HEK293 (cell line): ENCODE data around the gene CTNNBL1.

Experiments used
- CTCF ChIA-PET: fragments of 350-600 bp; formaldehyde crosslinking; extraction: SDS; loops from one replicate; lab custom pipeline; 2021; ENCODE audit warnings: antibody characterized with exemption; lab: Yijun Ruan, JAX
- POLR2A ChIA-PET: fragments of 300-600 bp; formaldehyde crosslinking; extraction: SDS; loops from one replicate; lab custom pipeline; 2020; ENCODE audit warnings: antibody characterized with exemption, inconsistent platforms; lab: Yijun Ruan, JAX
- H3K27ac ChIP-seq: fragments of 200-500 bp; sonication (Bioruptor generic); 2 replicates; pipeline ENCODE4 v1.5.1; 2014; ENCODE audit warnings: low read depth, low read length, control low read depth, inconsistent platforms; ENCODE audit errors: extremely low read depth
- H3K36me3 ChIP-seq, 2 experiments: fragments of 200-500 bp in 1 of 2; sonication (Bioruptor generic) in 1 of 2; 1 replicate in 1 of 2; 2 replicates in 1 of 2; pipeline ENCODE4 v1.5.1; 2014 to 2017; ENCODE audit warnings: inconsistent platforms in 2 of 2, low read length in 2 of 2; ENCODE audit not compliant: control insufficient read depth in 2 of 2, insufficient read depth in 1 of 2
- H3K4me1 ChIP-seq: fragments of 200-500 bp; sonication (Bioruptor generic); 2 replicates; pipeline ENCODE4 v1.5.1; 2014; ENCODE audit warnings: mild to moderate bottlenecking, low read length, inconsistent platforms; ENCODE audit not compliant: control insufficient read depth, insufficient read depth
- H3K4me3 ChIP-seq: 2 replicates; pipeline ENCODE4 v1.5.1; 2011; ENCODE audit warnings: low read depth, mild to moderate bottlenecking, control low read depth, low read length, moderate library complexity
- H3K9me3 ChIP-seq: fragments of 200-500 bp; sonication (Bioruptor generic); 2 replicates; pipeline ENCODE4 v1.5.1; 2014; ENCODE audit warnings: low read depth, low read length, inconsistent platforms; ENCODE audit not compliant: control insufficient read depth, insufficient read depth
- KLF1 ChIP-seq: fragments of 450-650 bp; formaldehyde crosslinking; IDR thresholded peaks from 2 replicates; pipeline ENCODE4 v1.5.1; 2016; ENCODE audit warnings: missing biosample characterization, missing genetic modification characterization
- KLF17 ChIP-seq: fragments of 450-650 bp; formaldehyde crosslinking; IDR thresholded peaks from 2 replicates; pipeline ENCODE4 v1.5.1; 2016; ENCODE audit warnings: missing biosample characterization, missing genetic modification characterization
- KLF7 ChIP-seq: fragments of 450-650 bp; formaldehyde crosslinking; IDR thresholded peaks from 2 replicates; pipeline ENCODE4 v1.5.1; 2016; ENCODE audit warnings: missing biosample characterization, missing genetic modification characterization, borderline replicate concordance
- MEIS1 ChIP-seq: sonication (generic); formaldehyde crosslinking; IDR thresholded peaks from 2 replicates; pipeline ENCODE4 v1.8.1; 2022; ENCODE audit warnings: missing genetic modification reagents, mild to moderate bottlenecking, borderline replicate concordance
- PRDM6 ChIP-seq: fragments of 450-650 bp; formaldehyde crosslinking; IDR thresholded peaks from 2 replicates; pipeline ENCODE4 v1.5.1; 2017; ENCODE audit warnings: missing biosample characterization, missing genetic modification characterization
- SALL2 ChIP-seq: fragments of 450-650 bp; formaldehyde crosslinking; IDR thresholded peaks from 2 replicates; pipeline ENCODE4 v1.5.0; 2017; ENCODE audit warnings: missing biosample characterization, mild to moderate bottlenecking, missing genetic modification characterization, borderline replicate concordance
- SETDB1 ChIP-seq: IDR thresholded peaks from one replicate; pipeline ENCODE4 v1.6.1; 2017; ENCODE audit warnings: mild to moderate bottlenecking, low read length, moderate library complexity, mixed read lengths; ENCODE audit not compliant: insufficient read length
- SP3 ChIP-seq: fragments of 450-650 bp; formaldehyde crosslinking; IDR thresholded peaks from 2 replicates; pipeline ENCODE4 v1.5.1; 2016; ENCODE audit warnings: missing biosample characterization, missing genetic modification characterization
- TRIM28 ChIP-seq: IDR thresholded peaks from 2 replicates; pipeline ENCODE4 v1.6.1; 2011; ENCODE audit warnings: low read length, control low read depth, borderline replicate concordance
- TSHZ1 ChIP-seq: fragments of 450-650 bp; formaldehyde crosslinking; IDR thresholded peaks from 2 replicates; pipeline ENCODE4 v1.5.1; 2016; ENCODE audit warnings: missing biosample characterization, missing genetic modification characterization, borderline replicate concordance
- ZBTB48 ChIP-seq: fragments of 450-650 bp; formaldehyde crosslinking; IDR thresholded peaks from 2 replicates; pipeline ENCODE4 v1.5.1; 2016; ENCODE audit warnings: missing biosample characterization, missing genetic modification characterization
- ZFP3 ChIP-seq: fragments of 450-650 bp; formaldehyde crosslinking; IDR thresholded peaks from 2 replicates; pipeline ENCODE4 v1.5.1; 2016; ENCODE audit warnings: low read depth, missing biosample characterization, missing genetic modification characterization
- ZNF140 ChIP-seq: fragments of 450-650 bp; formaldehyde crosslinking; IDR thresholded peaks from 2 replicates; pipeline ENCODE4 v1.5.1; 2016; ENCODE audit warnings: missing biosample characterization, missing genetic modification characterization
- ZNF148 ChIP-seq: fragments of 450-650 bp; formaldehyde crosslinking; IDR thresholded peaks from 2 replicates; pipeline ENCODE4 v1.5.0; 2017; ENCODE audit warnings: missing biosample characterization, missing genetic modification characterization, borderline replicate concordance
- ZNF341 ChIP-seq: fragments of 450-650 bp; formaldehyde crosslinking; IDR thresholded peaks from 2 replicates; pipeline ENCODE4; 2016; ENCODE audit warnings: low read depth, missing biosample characterization, missing genetic modification characterization
- ZNF560 ChIP-seq: fragments of 450-650 bp; formaldehyde crosslinking; IDR thresholded peaks from 2 replicates; pipeline ENCODE4 v1.5.1; 2017; ENCODE audit warnings: missing biosample characterization, missing genetic modification characterization, borderline replicate concordance
- ZNF629 ChIP-seq: fragments of 450-650 bp; formaldehyde crosslinking; IDR thresholded peaks from 2 replicates; pipeline ENCODE4 v1.5.1; 2017; ENCODE audit warnings: missing biosample characterization, missing genetic modification characterization
- ZNF677 ChIP-seq: fragments of 450-650 bp; IDR thresholded peaks from 2 replicates; pipeline ENCODE4 v1.5.0; 2018; ENCODE audit warnings: missing biosample characterization, mild to moderate bottlenecking, missing genetic modification characterization, moderate library complexity
- ZNF701 ChIP-seq: fragments of 450-650 bp; formaldehyde crosslinking; IDR thresholded peaks from 2 replicates; pipeline ENCODE4 v1.5.1; 2016; ENCODE audit warnings: missing biosample characterization, missing genetic modification characterization
- ZSCAN18 ChIP-seq: fragments of 450-650 bp; formaldehyde crosslinking; IDR thresholded peaks from 2 replicates; pipeline ENCODE4 v1.5.1; 2016; ENCODE audit warnings: missing biosample characterization, missing genetic modification characterization
- ZSCAN5A ChIP-seq: fragments of 450-650 bp; formaldehyde crosslinking; IDR thresholded peaks from 2 replicates; pipeline ENCODE4 v1.5.1; 2016; ENCODE audit warnings: missing biosample characterization, missing genetic modification characterization

The CTNNBL1 gene

GRCh38 chr20:37729909-37730308 is 36.1 kb downstream of the CTNNBL1 start (continued):
- no peak for TF ChIP-seq KLF17 (tag by site-specific recombination)
- TF ChIP-seq ZNF148 (tag by site-specific recombination), result no peak
- no peak for TF ChIP-seq ZNF701 (tag by site-specific recombination)
- no peak for TF ChIP-seq ZNF140
- TF ChIP-seq ZNF560, result no peak
- no peak for TF ChIP-seq SETDB1

- ChIA-PET CTCF (interaction anchor here (0.9 kb wide), 1 partner anchor 430 kb away, joined by 3 read pairs; no protein-coding TSS in a partner anchor), POLR2A (no interaction called here)
These were observed 39.6 kb downstream of the CTNNBL1 start for GRCh38 chr20:37733416-37733815.

GRCh38 chr20:37734228-37734985 is 40.6 kb downstream of the CTNNBL1 start:
- no peaks in the 10 kb centered on the region for H3K9me3 ChIP-seq
- H3K27ac ChIP-seq, result no peak overlapping the region
- peaks cover 13% of the 10 kb centered on the region for H3K4me1 ChIP-seq
- peaks cover 7 to 28% of the 10 kb centered on the region in 2 experiments for H3K36me3 ChIP-seq
- ChIA-PET CTCF (interaction anchor here (0.8 to 1.6 kb wide), 2 partner anchors 9 to 175 kb away, joined by 3 to 6 read pairs; no protein-coding TSS in a partner anchor), POLR2A (interaction anchor here (0.5 kb wide), 1 partner anchor 27 kb away, joined by 4 read pairs; no protein-coding TSS in a partner anchor)
- no peak overlapping the region for H3K4me3 ChIP-seq
- no peak for TF ChIP-seq TSHZ1 (tag by site-specific recombination)
- TF ChIP-seq PRDM6 (tag by site-specific recombination), result peak; percentile 94
- peak; percentile 72; the same call in 1 of the 2 replicates for TF ChIP-seq ZBTB48 (tag by site-specific recombination)

More at GRCh38 chr20:37733416-37733815, 39.6 kb downstream of the CTNNBL1 start:
- Histone ChIP-seq H3K27ac (no peak overlapping the region), H3K36me3 (peaks cover 2 to 19% of the 10 kb centered on the region in 2 experiments), H3K9me3 (no peaks in the 10 kb centered on the region), H3K4me3 (no peak overlapping the region), H3K4me1 (peaks cover 20% of the 10 kb centered on the region)
- no peak for TF ChIP-seq ZNF629
- no peak for TF ChIP-seq ZNF341 (tag by site-specific recombination)
- TF ChIP-seq ZSCAN18 (tag by site-specific recombination), result no peak
- TF ChIP-seq KLF1 (tag by site-specific recombination), result no peak
- TF ChIP-seq TRIM28, result no peak
- no peak for TF ChIP-seq ZNF677 (tag by site-specific recombination)
- no peak for TF ChIP-seq SP3
- TF ChIP-seq MEIS1 (CRISPR knock-in tag), result no peak
- no peak for TF ChIP-seq KLF7 (tag by site-specific recombination)
- no peak for TF ChIP-seq ZSCAN5A (tag by site-specific recombination)
- no peak for TF ChIP-seq ZFP3 (tag by site-specific recombination)
- no peak for TF ChIP-seq SALL2 (tag by site-specific recombination)
